Raji (cell line): ENCODE measurements around the gene TTBK2.

Experiments used
- POLR2A ChIP-seq: IDR thresholded peaks from 2 replicates; pipeline ENCODE4 v1.6.1; 2011; ENCODE audit warnings: low read depth, low read length, control low read depth; ENCODE audit not compliant: insufficient read depth

Gene TTBK2

DNA sequence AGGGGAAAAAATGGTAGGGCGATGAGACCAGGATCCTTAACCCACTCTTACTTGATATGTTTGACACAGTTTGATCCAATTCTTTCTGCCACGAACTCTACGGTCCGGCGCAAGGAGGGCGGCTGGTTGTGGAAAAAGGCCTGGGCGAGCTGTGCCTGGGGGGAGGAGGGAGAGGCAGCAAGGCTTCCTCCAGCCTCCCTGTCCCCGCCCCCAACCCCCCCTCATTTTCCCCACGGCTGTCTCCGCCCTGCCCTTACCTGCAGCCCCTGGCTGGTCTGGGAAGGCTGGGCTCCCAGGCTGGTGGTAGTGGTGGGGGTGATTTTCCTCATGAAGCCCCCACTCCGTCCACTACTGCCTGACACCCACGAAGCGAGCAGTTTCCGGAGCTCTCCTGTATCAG is 191.6 kb downstream of the TTBK2 start:
- no peak for TF ChIP-seq POLR2A

DNA sequence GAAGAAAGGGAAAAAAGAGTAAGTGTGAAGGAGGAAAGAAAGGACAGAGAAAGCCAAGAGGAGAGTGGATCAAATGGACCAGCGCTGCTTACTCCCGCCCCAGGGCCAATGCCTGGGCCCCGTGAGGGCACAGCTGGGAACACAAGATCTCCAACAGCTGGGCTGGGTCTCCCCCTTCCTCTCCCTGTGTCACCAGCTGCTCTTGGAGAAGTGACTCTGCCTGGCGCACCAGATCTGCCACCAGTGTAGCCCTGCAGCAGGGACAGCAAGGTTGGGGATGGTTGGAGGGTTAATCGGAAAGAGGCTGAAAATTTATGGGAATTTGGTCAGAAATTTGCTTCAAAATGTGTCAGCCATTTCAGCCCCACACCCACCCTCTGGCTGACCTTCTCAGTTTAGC is 192.0 kb downstream of the TTBK2 start:
- TF ChIP-seq POLR2A = no peak

DNA sequence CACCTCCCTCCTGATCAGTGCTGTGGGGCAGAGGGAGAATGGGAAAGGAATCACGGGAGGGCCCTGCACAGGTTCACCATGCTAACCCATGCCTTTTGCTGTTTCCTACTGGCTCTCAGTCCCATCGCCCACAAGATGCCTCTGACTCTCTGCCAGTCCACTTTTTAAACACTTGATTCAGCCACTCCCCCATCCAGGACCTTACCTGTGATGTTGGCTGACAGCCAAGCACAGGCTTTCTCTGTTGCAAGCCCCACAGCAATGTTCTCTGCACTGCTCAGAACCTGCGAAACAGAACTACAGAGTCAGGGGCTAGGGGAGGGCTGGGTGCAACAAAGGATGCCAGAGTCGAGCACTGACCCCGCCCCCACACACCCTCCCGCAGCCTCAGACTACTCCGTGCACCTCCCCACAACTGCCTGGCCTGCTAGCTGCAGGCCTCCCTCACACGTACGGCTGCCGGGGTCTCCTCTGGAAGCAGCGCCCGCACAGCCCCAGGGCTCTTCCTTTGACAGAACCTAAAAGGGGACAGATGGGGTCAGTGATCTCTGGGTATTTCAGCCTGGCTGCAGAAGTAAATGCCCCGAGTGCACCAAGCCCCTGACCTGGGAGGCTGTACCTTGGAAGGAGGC is 192.7 kb downstream of the TTBK2 start:
- TF ChIP-seq POLR2A = no peak

DNA sequence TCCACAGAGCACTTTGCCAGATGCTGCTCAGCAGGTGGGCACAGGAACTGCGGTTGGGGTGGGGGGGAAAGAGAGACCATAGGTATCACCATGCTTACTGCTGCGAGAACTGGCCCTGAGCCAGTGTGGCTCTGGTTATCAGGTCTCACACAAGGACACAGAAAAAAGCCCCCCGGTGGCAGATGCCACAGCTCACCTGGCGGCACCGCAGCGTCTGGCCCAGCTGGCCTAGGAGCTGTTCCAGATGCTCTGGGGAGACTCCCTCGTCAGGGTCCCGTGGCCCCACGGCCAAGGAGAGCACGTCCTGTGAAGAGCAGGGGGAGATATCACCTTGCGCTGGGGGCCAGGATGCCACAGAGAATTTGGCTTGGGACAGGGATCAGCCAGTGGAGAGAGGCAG is 194.5 kb downstream of the TTBK2 start:
- TF ChIP-seq POLR2A = no peak

DNA sequence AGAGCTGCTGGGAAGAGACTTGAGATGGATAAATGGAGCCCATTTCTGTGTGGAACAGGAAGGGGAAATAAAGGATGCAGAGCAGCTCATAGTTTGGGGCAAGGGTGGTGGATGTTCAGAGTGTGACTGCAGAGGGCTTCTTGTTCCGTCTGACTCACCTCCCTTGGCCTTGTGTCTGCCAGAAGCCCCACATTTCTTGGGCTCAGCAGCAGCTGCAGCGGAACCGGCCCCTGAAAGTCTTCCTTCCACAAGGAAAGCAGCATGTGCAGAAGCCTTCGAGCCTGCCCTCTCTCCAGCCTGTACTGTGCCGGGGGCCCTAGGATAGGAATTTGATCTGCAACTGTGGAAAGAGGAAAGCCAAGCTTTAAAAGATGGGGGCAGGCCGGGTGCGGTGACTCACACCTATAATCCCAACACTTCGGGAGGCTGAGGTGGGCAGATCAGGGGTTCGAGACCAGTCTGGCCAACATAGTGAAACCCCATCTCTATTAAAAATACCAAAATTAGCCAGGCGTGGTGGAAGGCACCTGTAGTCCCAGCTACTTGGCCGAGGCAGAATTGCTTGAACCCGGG is 195.2 kb downstream of the TTBK2 start:
- no peak for TF ChIP-seq POLR2A

DNA sequence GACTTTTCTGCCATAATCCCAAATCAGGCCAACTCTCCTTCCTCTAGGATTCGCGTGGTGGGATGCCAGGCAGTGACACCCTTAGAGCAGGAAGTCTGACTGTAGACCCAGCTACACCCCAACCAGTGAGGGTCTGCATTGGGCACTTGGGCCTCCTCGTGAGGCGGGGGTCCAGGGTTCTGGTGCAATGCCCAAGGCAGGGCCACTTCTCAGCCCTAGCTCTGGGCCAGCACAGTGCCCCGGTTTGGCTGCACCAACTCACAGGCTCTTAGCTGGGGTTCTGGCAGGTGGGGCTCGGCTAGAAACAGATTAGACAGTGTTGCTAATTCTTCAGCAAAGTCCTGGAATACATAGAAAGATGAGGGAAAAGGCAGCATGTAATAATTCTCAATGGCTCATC is 196.3 kb downstream of the TTBK2 start:
- TF ChIP-seq POLR2A = no peak

DNA sequence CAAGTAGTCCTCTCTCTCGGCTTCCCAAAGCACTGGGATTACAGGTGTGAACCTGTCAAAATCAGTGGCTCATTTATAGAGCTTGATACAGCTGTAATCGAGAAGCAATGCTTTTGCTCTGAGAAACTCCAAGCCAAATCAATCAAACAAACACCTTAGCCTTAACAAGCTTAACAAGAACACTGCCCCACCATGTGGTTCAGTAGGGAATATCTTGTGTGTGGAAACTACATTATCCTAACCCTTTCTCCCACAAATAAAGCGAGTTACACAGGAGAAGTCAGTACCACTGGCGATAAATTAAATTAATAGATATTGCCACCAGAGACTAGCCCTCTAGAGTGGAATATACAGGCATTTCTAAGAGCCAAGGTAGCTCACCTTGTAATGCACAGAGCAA is 197.5 kb downstream of the TTBK2 start:
- TF ChIP-seq POLR2A = no peak

DNA sequence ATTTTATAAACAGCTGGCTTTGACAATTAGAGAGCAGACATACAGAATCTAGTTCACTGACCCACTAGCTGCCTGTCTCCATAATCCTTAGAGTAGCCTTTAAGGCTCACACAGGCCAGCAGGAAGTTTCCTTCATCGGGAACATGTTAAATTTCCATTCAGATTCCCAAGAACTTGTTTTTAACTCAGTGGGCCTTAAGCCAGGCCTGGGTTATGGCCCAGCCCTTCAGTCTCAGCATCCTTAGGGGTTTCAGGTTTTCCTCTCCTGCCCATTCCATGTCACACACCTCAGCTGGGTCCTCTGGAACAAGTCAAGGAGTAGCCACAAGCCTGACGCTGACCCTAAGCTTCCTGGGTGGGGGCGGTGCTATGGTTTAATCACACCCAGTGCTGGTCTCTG is 198.7 kb downstream of the TTBK2 start:
- TF ChIP-seq POLR2A = no peak

DNA sequence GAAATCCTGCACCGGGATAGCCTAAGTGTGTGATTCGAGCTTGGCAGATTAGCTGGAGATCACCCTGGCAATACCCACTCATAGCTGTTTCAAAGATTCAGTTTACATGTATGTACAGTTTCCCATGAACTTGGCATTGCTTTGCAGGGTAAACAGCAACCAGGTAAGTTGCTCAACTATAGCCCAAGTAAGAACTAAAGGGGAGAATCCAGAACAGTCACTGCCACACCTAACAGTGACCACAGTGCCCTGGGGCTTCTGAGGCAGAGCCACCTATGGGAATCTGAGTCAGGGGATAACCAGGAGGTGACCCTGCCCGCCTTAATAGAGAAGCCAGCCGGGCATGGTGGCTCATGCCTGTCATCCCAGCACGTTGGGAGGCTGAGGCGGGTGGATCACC is 199.6 kb downstream of the TTBK2 start:
- TF ChIP-seq POLR2A = no peak

DNA sequence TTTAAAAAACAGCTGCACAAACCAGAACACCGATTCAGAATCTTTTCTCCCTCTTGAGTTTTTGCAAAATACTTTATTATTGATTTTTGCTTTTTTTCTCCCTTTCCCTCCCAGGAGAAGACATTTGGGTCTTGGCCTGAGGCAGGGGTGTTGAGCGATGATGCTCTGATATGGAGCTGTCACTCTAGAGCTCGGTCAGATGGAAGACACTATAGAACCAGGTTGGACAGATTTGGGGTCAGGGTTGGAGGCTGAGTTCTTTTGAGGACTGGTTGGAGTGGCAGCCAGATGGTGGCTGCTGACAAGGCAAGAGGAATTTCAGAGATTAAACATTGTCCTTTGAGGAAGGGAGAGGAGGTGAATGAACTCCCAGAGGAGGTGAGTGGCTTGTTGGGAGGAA is 200.5 kb downstream of the TTBK2 start:
- TF ChIP-seq POLR2A = no peak

DNA sequence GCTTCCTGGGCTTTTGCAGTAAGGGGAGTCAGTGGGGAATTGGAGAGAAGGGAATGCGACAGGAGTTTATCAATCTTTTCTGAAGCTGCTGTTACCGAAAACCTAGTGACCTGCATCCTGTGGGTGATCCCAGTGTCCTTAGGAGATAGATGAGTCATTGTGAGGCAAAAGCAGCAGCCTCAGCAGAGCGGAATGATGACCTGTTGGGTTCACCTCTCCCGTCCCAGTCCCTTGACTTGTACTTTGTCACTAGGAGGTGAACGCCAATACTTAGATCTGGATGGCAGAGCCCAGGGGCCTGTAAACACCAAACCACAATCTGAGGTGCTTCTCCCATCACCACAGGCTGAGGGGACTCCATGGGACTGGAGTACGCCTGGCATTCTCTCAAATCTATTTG is 201.5 kb downstream of the TTBK2 start:
- TF ChIP-seq POLR2A = no peak

DNA sequence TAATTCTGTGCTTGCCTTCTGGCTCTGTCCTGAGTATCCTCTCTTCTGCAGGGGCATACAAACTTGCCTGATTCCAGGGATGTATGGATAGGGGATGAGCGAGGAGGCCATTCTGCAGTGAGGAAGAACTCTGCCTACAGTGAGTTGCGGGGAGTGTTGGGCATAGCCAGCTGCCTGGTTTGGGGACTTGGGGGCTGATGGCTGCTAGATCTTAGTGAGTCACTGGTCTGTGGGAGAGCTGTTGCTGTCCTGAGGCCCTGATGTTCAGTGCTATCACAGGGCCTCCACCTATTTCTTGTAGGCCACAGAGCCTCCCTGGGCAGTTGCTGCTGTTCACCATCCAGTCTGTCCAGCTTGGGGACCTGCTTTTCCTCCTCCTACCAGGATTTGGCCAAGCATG is 204.0 kb downstream of the TTBK2 start:
- no peak for TF ChIP-seq POLR2A

DNA sequence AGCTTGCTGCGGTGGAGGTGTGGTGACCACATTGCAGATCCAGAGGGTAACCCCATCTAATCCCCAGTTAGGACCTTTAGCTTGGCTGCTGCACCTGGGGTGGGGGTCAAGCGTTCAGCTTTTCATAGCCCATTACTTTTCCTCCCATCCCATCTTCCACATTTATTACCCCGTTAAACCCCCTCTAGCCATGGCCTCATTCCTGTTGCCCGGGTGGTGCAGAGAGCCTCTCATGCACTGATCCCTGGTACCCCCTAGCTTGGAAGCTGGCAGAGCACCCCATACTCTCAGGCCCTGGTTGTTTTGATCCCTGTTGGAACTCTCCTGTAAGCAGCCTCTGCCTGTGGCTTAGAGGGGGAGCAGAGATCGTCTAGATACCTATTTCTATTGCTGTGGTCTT is 204.5 kb downstream of the TTBK2 start:
- no peak for TF ChIP-seq POLR2A

DNA sequence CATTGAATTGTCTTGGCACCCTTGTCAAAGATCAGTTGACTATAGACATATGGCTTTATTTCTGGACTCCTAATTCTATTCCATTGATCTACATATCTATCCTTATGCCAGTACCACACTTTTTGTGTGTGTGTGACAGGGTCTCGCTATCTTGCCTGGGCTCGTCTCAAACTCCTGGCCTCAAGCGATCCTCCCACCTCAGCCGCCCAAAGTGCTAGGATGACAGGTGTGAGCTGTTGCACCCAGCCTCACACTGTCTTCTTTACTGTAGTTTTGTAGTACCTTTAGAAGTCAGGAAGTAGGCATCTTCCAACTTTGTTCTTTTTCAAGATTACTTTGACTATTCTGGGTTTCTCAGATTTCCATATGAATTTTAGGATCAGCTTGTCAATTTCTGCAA is 208.0 kb downstream of the TTBK2 start:
- TF ChIP-seq POLR2A = no peak

DNA sequence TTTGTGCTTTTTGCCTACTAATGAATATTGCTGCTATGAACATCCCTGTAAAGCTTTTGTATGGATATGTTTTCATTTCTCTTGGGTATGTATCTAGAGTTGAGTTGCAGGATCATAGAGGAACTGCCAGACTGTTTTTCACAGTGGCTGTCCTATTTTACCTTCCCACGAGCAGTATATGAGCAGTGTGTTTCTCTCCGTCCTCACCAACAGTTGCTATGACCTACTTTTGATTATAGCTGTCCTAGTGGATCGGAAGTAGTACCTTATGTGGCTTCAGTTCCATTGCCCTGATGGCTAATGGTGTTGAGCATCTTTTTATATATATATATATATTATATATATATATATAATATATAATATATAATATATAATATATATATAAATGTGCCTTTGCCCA is 208.8 kb downstream of the TTBK2 start:
- no peak for TF ChIP-seq POLR2A

DNA sequence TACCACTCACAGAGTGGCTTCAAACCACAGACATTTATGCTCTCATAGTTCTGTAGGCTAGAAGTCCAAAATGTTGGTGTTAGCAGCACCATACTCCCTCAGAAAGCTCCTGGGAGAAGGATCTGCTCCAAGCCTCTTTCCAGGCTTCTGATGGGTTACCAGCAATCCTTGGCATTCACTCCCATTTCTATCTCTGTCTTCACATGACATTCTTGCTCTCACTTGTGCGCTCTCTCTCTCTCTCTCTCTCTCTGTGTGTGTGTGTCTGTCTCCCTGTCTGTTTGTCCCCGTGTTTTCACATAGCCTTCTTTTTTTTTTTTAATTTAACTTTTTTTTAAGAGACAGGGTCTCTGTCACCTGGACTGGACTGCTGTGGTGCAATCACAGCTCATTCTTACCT is 209.9 kb downstream of the TTBK2 start:
- no peak for TF ChIP-seq POLR2A

DNA sequence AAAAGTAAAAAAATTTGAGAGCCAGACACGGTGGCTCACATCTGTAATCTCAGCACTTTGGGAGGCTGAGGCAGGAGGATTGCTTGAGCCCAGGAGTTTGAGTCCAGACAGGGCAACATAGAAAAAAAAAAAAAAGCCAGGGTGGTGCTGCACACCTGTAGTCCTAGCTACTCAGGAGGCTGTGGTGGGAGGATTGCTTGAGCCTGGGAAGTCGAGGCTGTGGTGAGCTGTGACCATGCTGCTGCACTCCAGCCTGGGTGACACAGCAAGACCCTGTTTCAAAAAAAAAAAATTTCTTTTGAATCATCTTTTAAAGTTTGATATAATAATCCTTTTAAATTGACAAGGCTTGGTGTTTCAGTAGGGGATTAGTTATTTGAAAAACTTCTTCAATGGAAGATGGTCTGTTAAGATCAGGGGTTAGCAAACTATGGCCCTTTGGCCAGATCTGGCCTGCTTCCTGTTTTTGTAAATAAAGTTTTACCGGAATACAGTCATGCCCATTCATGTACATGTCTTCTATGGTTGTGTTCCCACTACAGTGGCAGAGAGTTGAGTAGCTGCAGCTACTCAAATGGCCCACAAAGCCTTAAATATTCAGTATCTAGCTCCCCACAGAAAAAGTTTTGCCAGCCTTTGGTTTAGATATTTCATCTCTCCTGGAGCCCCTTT is 212.6 kb downstream of the TTBK2 start:
- TF ChIP-seq POLR2A = no peak

DNA sequence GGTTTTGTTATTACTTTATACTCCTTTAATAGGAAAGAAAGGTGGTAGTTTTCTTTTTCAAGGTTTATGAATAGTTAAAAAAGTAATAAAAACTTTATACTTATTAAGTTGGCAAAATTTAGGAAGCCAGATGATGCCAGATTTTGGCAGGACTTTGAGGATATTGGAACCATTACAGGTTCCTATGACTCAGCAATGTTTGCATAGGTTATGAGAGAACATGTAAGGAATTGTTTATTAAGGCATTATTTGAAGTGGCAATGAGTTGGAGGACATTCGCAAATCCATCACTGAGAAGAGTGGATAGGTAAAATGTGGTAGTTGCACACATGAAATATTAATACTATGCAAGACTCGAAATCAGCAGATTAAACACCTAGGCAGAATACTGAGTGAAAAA is 213.5 kb downstream of the TTBK2 start:
- TF ChIP-seq POLR2A = no peak

DNA sequence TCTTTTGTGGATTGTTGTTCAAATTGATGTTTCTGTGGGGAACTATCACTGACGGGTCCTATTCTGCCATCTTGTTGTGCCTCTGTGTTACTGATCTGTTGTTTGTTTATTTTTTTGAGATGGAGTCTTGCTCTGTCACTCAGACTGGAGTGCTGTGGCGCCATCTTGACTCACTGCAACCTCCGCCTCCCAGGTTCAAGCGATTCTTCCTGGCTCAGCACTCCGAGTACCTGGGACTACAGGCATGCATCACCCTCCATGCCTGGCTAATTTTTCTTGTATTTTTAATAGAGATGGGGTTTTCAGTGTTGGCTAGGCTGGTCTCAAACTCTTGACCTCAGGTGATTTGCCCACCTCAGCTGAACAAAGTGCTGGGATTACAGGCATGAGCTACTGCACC is 215.2 kb downstream of the TTBK2 start:
- TF ChIP-seq POLR2A = no peak
